ENCODE results near the gene CERK.

CERK gene

DNA sequence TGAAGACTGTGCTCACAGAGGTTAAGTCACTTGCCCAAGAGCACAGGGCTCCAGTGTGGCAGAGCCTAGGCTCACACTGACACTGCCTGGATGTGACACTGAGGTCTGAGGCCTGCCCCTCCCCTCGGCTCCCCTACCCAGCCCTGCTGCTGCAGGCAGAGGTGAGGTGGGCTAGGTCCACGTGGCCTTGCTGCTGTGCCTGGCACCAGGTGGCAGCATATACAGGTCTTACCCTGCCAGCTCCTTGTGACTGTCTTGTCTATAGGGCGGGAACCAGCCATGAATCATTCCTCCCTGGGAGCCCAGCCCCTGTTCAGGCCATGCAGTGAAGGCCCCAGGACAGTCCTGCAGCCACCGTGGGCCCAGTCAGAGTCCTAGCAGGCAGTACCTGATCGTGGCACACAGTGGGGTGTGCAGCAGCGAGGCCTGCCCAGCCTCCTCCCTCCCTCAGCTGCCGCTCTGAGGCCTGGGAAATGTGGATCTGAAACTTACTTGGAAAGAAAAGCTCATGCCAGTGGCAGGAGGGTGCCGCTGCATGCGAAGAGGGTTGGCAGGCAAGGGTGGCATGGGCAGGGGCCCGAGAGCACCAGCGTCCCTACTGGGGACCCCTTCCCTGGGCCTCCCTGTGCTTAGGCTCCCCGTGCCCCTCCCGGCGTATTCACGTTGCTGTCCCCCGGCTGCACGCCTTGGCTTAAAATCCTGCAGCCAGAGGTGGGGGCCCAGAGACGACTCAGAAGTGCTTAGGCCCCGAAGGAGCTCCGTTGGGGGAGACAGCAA, 1.2 kb upstream of the CERK start:
- Histone ChIP-seq H3K4me1 (ENCODE audit: low read length) (peaks cover 23% of the 10 kb centered on the region), H3K27me3 (replicated peaks; ENCODE audit: insufficient read depth, low read length) (no peaks in the 10 kb centered on the region), H3F3A (ENCODE audit: insufficient read depth, low read length) (peaks cover 12% of the 10 kb centered on the region), H2AFZ (ENCODE audit: low read length) (peak overlapping the region; percentile 81), H3K9me2 (replicated peaks; ENCODE audit: insufficient read depth, low read length) (no peaks in the 10 kb centered on the region), H3K9ac (ENCODE audit: low read length) (peak overlapping the region; percentile 93), H3K4me2 (ENCODE audit: low read depth, low read length) (peak overlapping the region; percentile 92), H3K79me2 (ENCODE audit: low read length) (peaks cover 34% of the 10 kb centered on the region), H3K9me3 (replicated peaks; ENCODE audit: insufficient read depth, low read length) (no peaks in the 10 kb centered on the region), H3K27ac (ENCODE audit: low read length) (peak overlapping the region; percentile 84), H3K4me3 (ENCODE audit: low read length) (peak overlapping the region; percentile 83), H4K20me1 (ENCODE audit: insufficient read depth, low read length) (peaks cover 24% of the 10 kb centered on the region), H3K36me3 (replicated peaks; ENCODE audit: insufficient read depth, low read length) (no peaks in the 10 kb centered on the region)
- peak; percentile 92 for DNase-seq
- no peak for TF ChIP-seq EZH2 (optimal IDR thresholded peaks at IDR 0.05; ENCODE audit: low read depth, low read length)
- TF ChIP-seq, protein P1, sequence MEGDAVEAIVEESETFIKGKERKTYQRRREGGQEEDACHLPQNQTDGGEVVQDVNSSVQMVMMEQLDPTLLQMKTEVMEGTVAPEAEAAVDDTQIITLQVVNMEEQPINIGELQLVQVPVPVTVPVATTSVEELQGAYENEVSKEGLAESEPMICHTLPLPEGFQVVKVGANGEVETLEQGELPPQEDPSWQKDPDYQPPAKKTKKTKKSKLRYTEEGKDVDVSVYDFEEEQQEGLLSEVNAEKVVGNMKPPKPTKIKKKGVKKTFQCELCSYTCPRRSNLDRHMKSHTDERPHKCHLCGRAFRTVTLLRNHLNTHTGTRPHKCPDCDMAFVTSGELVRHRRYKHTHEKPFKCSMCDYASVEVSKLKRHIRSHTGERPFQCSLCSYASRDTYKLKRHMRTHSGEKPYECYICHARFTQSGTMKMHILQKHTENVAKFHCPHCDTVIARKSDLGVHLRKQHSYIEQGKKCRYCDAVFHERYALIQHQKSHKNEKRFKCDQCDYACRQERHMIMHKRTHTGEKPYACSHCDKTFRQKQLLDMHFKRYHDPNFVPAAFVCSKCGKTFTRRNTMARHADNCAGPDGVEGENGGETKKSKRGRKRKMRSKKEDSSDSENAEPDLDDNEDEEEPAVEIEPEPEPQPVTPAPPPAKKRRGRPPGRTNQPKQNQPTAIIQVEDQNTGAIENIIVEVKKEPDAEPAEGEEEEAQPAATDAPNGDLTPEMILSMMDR (IDR thresholded peaks at IDR 0.05; ENCODE audit: low read length), result peak; percentile 68

- no peaks in the 10 kb centered on the region for H3K27me3 ChIP-seq (replicated peaks; ENCODE audit: insufficient read depth, low read length)
- peaks cover 40% of the 10 kb centered on the region for H3K79me2 ChIP-seq (ENCODE audit: low read length)
- no peaks in the 10 kb centered on the region for H3K9me2 ChIP-seq (replicated peaks; ENCODE audit: insufficient read depth, low read length)
- peaks cover 28% of the 10 kb centered on the region for H4K20me1 ChIP-seq (ENCODE audit: insufficient read depth, low read length)
- no peaks in the 10 kb centered on the region for H3K9me3 ChIP-seq (replicated peaks; ENCODE audit: insufficient read depth, low read length)
- H3K27ac ChIP-seq (ENCODE audit: low read length), result peak overlapping the region; percentile 84
- H2AFZ ChIP-seq (ENCODE audit: low read length), result peak overlapping the region; percentile 81
- TF ChIP-seq EZH2phosphoT487 (IDR thresholded peaks at IDR 0.05; ENCODE audit: low read length) (no peak), EZH2 (optimal IDR thresholded peaks at IDR 0.05; ENCODE audit: low read depth, low read length) (no peak)
- TF ChIP-seq, protein P1 (IDR thresholded peaks at IDR 0.05; ENCODE audit: low read length), result no peak
- peak overlapping the region; percentile 92 for H3K4me2 ChIP-seq (ENCODE audit: low read depth, low read length)
- peak overlapping the region; percentile 83 for H3K4me3 ChIP-seq (ENCODE audit: low read length)
- H3K36me3 ChIP-seq (replicated peaks; ENCODE audit: insufficient read depth, low read length), result no peaks in the 10 kb centered on the region
- H3K4me1 ChIP-seq (ENCODE audit: low read length), result peaks cover 23% of the 10 kb centered on the region
- DNase-seq, result peak; percentile 60
- H3K9ac ChIP-seq (ENCODE audit: low read length), result peak overlapping the region; percentile 93
- peaks cover 12% of the 10 kb centered on the region for H3F3A ChIP-seq (ENCODE audit: insufficient read depth, low read length)
These were observed 618 bp upstream of the CERK start for GRCh38 chr22:46738647-46739093.

DNA sequence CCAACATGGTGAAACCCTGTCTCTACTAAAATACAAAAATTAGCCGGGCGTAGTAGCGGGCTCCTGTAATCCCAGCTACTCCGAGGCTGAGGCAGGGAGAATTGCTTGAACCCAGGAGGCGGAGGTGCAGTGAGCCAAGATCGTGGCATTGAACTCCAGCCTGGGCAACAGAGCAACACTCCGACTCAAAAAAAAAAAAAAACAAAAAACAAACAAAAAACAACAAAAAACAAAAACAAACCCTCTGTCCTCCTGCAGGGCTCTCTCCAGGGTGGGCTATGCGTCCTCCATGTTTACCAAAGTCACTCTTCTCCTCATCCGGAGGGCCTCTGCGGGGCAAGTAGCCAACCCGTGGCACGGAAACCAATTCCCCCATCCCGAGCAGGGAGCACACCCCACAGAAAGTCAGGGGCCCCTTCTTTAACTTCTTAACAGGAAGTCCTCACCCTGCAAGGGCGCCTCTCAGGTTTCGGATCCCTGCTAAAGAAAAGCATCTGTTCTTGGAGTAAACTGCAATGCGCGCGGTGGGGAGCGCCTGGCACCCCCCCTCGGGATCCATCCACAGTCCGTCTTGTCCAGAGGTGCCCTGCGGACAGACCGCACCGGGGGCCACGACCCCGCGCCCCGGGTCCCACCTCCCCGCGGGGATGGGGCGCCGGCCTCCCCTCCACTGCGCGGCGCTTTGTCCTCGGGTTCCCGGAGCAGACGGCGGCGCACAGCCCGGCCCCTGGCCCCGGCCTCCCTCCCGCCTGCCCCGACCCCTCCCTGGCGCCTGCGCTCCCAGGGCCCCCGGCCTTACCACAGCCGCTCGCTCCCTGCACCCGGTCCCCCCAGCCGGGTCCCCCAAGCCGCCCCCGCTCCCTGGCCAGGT, 712 bp downstream of the CERK start:
- H3K27ac ChIP-seq (ENCODE audit: low read length), result peak overlapping the region; percentile 72; the same call in 1 of the 2 replicates
- no peaks in the 10 kb centered on the region for H3K27me3 ChIP-seq (replicated peaks; ENCODE audit: insufficient read depth, low read length)
- peak overlapping the region; percentile 97 for H3K4me2 ChIP-seq (ENCODE audit: low read depth, low read length)
- peaks cover 28% of the 10 kb centered on the region for H4K20me1 ChIP-seq (ENCODE audit: insufficient read depth, low read length)
- H3K79me2 ChIP-seq (ENCODE audit: low read length), result peaks cover 53% of the 10 kb centered on the region
- H3K36me3 ChIP-seq (replicated peaks; ENCODE audit: insufficient read depth, low read length), result no peaks in the 10 kb centered on the region
- H3F3A ChIP-seq (ENCODE audit: insufficient read depth, low read length), result peaks cover 12% of the 10 kb centered on the region
- H3K4me3 ChIP-seq (ENCODE audit: low read length), result peak overlapping the region; percentile 77
- H3K9me2 ChIP-seq (replicated peaks; ENCODE audit: insufficient read depth, low read length), result no peaks in the 10 kb centered on the region
- peak overlapping the region; percentile 63; the same call in 1 of the 2 replicates for H3K9ac ChIP-seq (ENCODE audit: low read length)
- TF ChIP-seq EZH2 (optimal IDR thresholded peaks at IDR 0.05; ENCODE audit: low read depth, low read length), result no peak
- TF ChIP-seq, protein P1 (IDR thresholded peaks at IDR 0.05; ENCODE audit: low read length), result no peak
- no peak for TF ChIP-seq EZH2phosphoT487 (IDR thresholded peaks at IDR 0.05; ENCODE audit: low read length)
- peak; percentile 73 for DNase-seq
- H3K9me3 ChIP-seq (replicated peaks; ENCODE audit: insufficient read depth, low read length), result no peaks in the 10 kb centered on the region
- H3K4me1 ChIP-seq (ENCODE audit: low read length), result peaks cover 23% of the 10 kb centered on the region
- 0 out of 2 replicates have a peak overlapping the region, but pooled peaks have one; percentile 25 for H2AFZ ChIP-seq (ENCODE audit: low read length)
